GM10847 (cell line): ENCODE results near the gene ULBP2.

Source experiments
- POLR2A ChIP-seq: IDR thresholded peaks from 2 replicates; pipeline ENCODE4 v1.6.1; 2011; ENCODE audit not compliant: insufficient read length; ENCODE audit errors: extremely low read depth

The ULBP2 gene, protein sequence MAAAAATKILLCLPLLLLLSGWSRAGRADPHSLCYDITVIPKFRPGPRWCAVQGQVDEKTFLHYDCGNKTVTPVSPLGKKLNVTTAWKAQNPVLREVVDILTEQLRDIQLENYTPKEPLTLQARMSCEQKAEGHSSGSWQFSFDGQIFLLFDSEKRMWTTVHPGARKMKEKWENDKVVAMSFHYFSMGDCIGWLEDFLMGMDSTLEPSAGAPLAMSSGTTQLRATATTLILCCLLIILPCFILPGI

DNA sequence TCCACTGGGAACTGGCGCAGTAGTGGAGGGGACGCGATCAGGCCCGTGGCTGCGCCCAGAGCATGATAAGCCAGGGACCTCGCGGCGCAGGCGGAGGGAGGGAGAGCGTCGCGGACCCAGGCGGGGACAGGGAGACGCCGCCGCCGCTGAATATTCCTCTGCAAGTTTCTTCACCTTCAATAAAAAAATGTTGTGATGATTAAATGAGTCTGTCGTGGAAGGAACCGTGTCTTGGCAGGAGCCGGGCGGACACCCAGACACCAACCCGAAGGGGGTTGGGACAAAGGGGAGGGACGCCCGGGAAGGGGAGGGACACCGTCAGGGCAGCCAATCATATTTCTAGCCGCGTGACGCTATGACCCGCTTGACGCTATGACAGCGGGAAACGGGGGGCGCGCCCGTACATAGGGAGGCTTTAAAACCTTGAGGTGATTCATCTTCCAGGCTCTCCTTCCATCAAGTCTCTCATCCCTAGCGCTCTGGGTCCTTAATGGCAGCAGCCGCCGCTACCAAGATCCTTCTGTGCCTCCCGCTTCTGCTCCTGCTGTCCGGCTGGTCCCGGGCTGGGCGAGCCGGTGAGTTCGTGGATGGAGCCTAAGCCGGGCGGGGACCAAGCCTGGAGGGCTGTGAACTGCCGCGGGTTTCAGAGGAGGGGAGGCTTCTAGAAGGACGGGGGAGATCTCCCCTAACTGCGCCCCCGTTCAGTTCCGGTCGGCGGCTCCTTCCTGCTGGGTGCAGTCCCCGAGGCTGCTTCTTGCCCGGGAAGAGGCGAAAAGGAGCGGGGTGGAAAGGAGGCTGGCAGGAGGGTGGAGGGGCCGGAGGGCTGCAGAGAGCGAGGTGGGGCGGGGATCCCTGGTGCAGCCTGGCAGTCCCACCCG, at the start of gene ULBP2:
ULBP2 (plus strand) TSS at position 432 of the 878 bp plus-strand sequence; CDS start at position 491, 59 bp downstream.
- no peak for TF ChIP-seq POLR2A

DNA sequence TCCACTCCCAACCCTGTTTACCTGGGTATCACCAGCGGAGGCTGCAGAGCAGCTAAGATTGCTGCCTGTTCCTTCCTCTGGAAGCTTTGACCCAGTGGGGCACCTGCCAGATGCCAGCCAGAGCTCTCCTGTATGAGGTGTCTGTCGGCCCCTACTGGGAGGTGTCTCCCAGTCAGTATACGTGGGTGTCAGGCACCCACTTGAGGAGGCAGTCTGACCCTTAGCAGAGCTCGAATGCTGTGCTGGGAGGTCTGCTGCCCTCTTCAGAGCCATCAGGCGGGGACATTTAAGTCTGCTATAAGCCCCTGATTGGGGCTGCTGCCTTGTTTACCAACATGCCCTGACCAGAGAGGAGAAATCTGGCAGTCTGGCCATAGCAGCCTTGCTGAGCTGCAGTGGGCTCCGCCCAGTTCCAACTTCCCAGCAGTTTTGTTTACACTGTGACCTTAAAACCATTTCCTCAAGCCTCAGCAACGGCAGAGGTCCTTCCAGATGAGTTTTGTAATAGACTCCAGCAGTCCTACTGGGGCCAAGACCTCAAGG, 46.7 kb upstream of the ULBP2 start:
- TF ChIP-seq POLR2A = no peak

DNA sequence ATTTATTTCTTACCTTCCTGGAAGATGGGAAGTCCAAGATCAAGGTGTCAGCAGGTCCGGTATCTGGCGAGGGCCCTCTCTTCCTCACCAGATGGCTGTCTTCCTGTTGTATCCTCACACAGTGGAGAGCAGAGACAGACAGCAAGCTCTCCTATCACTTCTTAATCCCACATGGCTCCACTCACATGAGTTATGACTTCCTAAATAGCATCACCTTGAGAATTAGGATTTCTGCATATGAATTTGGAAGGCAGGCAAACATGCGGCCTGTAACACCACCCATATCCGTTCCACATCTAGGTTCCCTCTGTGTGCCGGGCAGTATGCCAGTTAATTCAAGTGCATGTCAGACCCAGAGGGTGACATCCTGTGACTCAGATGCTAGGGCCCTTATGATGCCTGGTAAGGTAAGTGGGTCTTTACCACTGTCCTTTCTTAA, 46.0 kb upstream of the ULBP2 start:
- no peak for TF ChIP-seq POLR2A

DNA sequence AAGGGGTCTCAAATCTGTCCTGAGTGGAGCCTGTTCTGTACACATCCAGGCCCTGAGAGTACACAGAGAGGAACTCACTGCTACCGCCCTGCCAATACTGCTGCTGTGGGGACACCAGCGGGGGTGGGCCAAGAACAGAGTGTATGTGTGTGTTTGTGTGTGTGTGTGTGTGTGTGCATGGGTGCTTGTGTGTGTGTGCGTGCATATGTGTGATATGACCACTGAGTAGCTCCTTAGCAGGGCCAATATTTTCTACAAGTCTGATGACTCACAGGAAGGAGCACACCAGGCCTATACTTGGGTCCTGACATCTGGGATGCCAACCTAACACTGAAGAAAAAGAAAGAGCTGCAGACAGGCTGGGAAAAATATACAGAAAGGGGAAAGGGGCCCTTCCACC, 45.3 kb upstream of the ULBP2 start:
- TF ChIP-seq POLR2A = no peak

DNA sequence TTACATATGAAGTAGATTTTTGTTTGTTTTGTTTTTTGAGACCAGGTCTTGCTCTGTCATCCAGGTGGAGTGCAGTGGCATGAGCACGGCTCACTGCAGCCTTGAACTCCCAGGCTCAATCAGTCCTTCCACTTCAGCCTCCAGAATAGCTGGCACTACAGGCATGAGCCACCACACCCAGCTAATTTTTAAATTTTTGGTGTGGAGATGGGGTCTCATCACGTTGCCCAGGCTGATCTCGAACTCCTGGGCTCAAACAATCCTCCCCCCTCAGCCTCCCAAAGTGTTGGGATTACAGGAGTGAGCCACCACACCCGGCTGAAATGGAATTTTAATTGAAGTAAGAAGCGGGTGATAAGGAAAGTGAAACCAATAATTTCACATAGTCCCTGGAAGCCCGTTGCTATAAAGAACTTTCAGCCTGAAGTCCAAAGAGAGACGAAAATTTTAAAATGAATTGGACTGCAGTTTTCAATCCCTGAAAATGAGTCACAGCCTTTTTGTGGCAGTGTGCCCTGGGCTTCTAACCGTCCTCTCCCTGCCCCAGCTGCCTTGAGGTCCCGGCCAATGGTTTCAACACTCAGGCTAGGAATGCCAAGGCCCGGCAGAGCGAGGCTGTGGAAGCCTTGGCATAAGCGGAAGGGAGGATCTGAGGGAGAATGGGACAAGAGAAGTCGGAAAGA, 44.7 kb upstream of the ULBP2 start:
- TF ChIP-seq POLR2A = no peak

DNA sequence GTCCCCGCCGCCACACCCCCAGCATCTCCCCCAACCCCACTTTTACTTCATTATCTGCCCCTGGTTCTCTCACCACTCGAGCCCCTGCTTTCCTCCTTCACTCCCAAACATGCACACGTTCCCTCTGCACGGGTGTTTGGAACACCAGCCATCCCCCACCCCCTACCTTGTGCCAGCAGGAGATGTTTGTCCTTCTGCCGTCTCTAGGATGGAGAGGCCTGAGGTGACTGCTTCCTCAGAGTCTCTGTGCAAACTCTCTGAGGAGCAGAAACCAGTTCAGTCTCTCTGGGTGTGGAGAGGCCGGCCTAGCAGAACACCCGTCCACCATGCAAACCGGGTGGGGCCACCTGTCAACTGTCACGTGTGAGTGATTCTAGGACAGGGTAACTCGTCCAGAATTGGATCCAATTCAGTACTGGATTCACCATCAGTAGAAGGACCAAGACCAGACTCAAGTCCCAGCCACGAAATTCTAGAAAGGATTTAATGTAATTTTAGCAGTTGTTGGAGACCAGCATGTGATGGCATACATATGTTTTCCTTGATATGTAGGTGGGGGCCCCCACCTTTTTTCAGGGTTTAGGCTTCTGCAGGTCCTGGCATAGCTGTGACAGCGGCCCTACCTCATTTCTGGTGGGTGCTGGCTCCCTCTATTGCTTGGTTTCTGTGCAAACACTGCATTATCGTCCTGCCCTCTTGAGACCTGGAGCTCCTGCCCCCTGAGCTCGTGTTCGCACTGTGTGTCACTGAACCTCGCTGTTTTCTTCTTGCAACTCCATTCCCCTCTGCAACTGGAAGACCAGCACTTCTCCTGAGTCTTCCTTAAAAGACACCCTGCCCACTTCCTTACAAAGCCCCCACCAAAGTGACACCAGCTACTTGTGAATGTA, 43.7 kb upstream of the ULBP2 start, which contains the start of gene RAET1E:
RAET1E (minus strand) TSS at position 259 of the 890 bp plus-strand sequence. CDS start 7,212 bp downstream, outside the sequence.
- TF ChIP-seq POLR2A = no peak

DNA sequence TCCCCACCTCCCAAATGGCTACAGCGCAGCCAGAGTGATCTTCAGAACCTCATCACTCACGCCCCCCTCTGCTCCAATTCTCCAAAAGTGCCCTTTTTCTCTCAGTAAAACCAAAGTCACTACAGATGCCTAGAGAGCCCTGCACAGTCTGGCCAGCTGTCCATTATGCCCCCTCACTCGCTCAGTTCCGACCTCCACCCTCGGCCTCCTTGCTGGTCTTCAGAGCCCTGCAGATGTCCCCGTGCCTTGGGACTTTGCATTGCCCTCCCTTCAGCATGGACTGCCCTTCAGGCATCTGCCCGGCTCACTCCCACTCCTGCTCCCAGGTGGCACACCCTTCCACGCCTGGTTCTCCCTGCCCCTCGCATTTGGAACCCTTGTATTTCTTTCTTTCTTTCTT, 42.8 kb upstream of the ULBP2 start:
- TF ChIP-seq POLR2A = no peak

DNA sequence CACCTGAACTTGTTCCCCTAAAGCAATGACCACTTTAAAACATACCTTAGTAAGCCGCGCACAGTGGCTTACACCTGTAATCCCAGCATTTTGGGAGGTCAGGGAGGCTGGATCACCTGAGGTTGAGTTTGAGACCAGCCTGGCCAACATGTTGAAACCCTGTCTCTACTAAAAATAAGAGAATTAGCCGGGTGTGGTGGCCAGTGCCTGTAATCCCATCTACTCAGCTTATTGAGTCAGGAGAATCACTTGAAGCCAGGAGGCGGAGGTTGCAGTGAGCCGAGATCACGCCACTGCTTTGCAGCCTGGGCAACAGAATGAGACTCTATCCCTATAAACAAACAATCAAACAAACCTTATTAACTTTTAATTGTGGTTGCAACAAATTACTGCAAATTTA, 42.3 kb upstream of the ULBP2 start:
- no peak for TF ChIP-seq POLR2A

DNA sequence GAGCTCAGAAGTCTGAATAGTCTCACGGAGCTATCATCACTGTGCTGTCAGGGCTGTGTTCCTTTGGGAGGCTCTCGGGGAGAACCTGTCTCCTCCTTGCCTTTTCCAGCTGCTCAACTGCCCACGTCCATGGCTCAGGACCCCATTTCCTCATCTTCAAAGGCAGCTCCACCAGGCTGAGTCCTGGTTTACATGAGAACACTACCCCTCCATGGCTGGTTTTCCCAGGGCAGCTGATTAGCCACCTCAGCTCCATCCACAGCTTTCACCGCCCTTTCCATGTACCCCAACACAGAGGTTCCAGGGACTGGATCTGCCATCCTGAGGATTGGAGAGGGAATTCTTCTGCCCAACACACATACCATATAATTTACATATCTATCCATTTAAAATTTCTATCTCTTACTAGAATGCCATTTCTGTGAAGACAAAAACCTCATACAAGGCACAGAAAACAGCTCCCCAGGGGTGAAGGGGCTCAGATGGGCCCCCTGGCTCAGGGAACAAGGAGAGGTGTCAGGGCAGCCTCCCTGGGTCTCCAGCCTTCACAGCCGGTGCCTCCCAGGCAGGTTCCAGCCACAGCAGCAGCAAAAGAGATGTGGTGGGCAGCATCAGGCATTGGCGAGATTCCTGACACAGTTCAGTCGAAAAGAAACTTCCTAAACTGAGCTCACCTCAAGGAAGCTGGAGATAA, 41.7 kb upstream of the ULBP2 start:
- TF ChIP-seq POLR2A = no peak

DNA sequence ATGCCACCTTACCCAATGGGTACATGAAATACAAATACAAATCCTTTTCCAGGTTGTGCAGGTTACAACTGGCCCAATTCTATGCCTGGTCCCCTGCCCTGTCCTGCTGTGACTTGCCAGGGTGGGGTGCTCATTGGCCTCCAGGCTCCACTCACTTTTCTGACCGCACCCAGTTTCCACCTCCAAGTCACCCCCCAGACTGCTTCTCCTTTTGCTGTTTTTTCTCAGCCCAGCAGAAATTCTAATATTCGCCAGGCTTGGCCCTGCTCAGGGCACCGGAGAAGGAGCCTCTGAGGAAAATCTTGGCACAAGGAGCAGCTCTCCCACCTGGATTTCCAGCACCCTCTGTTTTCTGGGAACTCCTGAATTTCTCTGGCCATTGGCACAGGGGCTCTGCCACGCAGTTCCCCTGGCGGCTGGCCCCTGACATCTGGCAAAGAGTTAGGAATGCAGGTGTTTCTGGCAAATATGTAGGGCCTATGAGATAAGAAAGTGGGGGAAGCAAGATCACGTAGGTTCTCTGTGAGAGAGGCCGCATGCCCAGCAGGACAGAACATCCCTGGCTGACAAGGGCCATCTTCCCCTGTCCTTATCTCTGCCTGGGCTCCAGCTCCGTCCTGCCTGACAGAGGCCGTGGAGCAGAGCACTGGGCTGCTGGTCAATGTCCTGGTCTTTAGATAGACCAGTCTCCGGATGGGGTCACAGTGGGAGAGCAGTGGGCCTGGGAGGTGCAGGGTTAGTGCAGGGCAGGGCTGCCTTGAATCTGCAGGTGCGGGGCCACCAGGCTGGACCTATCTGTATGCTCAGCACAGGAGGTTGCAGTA, 41.0 kb upstream of the ULBP2 start:
- TF ChIP-seq POLR2A = no peak

DNA sequence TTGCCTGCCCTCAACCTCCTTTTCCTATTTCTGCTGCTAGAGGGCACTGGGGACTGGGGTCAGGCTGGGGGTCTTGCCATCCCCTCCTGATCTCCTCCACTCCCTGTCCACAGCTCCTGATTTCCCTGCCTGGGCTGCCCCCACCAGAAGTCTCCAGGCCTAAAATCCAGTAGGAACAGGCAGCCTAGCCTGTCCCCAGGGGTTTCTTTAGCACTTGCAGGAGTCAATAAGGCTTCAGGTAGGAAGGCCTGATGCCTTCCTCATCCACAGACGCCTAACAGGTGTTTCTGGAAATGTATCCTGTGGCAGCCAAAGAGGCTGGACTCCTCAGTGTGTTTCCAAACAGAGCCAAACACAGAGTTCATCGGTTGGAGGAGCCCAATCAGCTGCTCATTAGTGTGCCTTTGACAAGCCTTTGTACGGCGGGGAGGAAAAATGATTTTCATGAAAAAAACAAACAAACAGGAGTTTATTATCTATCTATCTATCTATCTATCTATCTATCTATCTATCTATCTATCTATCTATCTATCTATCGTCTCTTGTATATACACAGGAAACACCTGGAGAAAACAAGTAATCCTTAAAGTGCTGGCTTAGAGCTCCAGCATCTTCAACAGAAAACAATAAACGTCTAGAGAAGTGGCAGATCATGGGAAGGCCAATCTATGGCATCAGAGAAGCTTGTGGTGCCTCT, 40.2 kb upstream of the ULBP2 start:
- no peak for TF ChIP-seq POLR2A

DNA sequence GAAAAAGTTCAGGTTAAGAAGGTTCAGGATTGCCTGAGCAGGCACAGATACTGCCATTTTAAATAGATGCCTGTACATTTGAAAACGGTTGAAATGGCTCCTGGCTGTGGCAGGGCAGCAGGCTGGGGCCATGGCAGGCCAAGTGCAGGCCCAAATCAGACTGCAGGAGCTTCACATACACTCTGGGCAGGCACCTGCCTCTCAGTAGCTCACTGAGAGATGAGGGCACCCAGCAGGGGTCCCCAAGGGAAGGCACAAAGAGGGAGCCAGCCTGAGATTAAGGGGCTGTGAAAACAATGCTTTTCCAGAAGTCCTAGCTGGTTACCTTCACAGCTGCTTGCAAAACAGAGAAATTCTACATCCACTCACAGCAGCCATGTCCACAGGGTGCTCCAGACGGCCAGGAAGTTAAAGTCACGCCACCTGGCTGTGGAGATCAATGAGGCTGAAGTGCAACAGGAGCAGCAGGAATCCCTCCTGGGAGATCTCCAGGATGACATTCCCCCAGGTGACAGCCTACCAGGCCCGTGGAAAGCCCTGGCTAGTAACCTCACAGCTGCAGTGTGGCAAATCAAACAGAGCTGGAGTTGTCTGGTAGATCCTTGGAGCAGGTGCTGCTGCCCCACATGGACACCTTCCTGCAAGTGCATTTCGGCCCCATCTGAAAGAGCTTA, 37.7 kb upstream of the ULBP2 start:
- no peak for TF ChIP-seq POLR2A
